ENCODE measurements around the gene SLC4A5. TPM values are rescaled to one million over a fixed set of nuclear protein-coding genes. Genes with fewer than 3 reads are reported as not detected.
A peak's percentile ranks its signal among the peaks of the same experiment; 100 is the strongest.
"Not testable (repeated sequence)": the region's sequence is repeated elsewhere in the genome, so short reads cannot be mapped to it uniquely, and the experiment has no call there.

SLC4A5 gene
- total and polyA plus RNA-seq, 2 experiments from 2014 or later = 1.5 to 9.0 TPM

GRCh38 chr2:74347742-74348141 lies 4.5 kb upstream of the SLC4A5 start:
- H3K27ac ChIP-seq = no peak overlapping the region
- H3K4me1 ChIP-seq (ENCODE audit: low read depth) = no peaks in the 10 kb centered on the region
- H3K27me3 ChIP-seq = no peaks in the 10 kb centered on the region
- H3K36me3 ChIP-seq = no peaks in the 10 kb centered on the region
- DNase-seq (ENCODE audit: low read depth in 1 of 2, low spot score in 1 of 2) = no peak
- TF ChIP-seq, protein P1, sequence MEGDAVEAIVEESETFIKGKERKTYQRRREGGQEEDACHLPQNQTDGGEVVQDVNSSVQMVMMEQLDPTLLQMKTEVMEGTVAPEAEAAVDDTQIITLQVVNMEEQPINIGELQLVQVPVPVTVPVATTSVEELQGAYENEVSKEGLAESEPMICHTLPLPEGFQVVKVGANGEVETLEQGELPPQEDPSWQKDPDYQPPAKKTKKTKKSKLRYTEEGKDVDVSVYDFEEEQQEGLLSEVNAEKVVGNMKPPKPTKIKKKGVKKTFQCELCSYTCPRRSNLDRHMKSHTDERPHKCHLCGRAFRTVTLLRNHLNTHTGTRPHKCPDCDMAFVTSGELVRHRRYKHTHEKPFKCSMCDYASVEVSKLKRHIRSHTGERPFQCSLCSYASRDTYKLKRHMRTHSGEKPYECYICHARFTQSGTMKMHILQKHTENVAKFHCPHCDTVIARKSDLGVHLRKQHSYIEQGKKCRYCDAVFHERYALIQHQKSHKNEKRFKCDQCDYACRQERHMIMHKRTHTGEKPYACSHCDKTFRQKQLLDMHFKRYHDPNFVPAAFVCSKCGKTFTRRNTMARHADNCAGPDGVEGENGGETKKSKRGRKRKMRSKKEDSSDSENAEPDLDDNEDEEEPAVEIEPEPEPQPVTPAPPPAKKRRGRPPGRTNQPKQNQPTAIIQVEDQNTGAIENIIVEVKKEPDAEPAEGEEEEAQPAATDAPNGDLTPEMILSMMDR (IDR thresholded peaks at IDR 0.05; ENCODE audit: low read depth, low read length) = no peak
- H3K4me3 ChIP-seq = no peak overlapping the region
- no peaks in the 10 kb centered on the region for H3K9me3 ChIP-seq (ENCODE audit: low read depth)

DNA sequence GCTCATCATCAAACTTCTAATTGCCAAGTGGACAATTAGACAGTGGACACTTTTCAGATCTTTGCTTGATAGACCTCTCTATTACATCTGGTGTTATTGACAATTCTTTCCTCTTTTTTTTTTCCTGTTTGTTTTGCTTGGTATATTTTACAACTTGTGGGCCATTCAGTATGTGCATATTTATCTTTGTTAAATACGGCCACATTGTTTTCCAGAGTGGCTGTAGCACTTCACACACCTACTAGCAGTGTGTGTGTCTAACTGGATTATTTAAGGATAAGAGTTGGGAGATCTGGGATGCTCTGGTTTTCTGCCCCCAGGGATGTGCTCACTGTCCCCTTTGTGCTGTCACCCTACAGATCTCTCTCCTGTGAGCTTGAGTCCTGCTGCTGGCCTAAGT lies 4.1 kb upstream of the SLC4A5 start:
- TF ChIP-seq, protein P1 (IDR thresholded peaks at IDR 0.05; ENCODE audit: low read depth, low read length) = no peak
- DNase-seq (ENCODE audit: low read depth in 1 of 2, low spot score in 1 of 2) = no peak

GRCh38 chr2:74345272-74345943 lies 2.2 kb upstream of the SLC4A5 start:
- Histone ChIP-seq H3K27ac (no peak overlapping the region), H3K36me3 (no peaks in the 10 kb centered on the region), H3K9me3 (ENCODE audit: low read depth) (no peaks in the 10 kb centered on the region), H3K4me1 (ENCODE audit: low read depth) (no peaks in the 10 kb centered on the region), H3K27me3 (no peaks in the 10 kb centered on the region), H3K4me3 (no peak overlapping the region)
- TF ChIP-seq, protein P1 (IDR thresholded peaks at IDR 0.05; ENCODE audit: low read depth, low read length) = no peak
- DNase-seq (ENCODE audit: low read depth in 1 of 2, low spot score in 1 of 2) = no peak

More for the DNA sequence above, 4.1 kb upstream of the SLC4A5 start:
- no peak overlapping the region for H3K4me3 ChIP-seq
- no peak overlapping the region for H3K27ac ChIP-seq
- no peaks in the 10 kb centered on the region for H3K9me3 ChIP-seq (ENCODE audit: low read depth)
- no peaks in the 10 kb centered on the region for H3K27me3 ChIP-seq
- no peaks in the 10 kb centered on the region for H3K4me1 ChIP-seq (ENCODE audit: low read depth)
- H3K36me3 ChIP-seq = no peaks in the 10 kb centered on the region

- H3K4me3 ChIP-seq; DNase-seq (ENCODE audit: low read depth in 1 of 2, low spot score in 1 of 2); H3K27ac ChIP-seq; H3K36me3 ChIP-seq; H3K4me1 ChIP-seq (ENCODE audit: low read depth); H3K27me3 ChIP-seq; H3K9me3 ChIP-seq (ENCODE audit: low read depth): not testable (repeated sequence)
These were observed 7.0 kb downstream of the SLC4A5 start for GRCh38 chr2:74336227-74336626.

GRCh38 chr2:74334931-74335333 lies 8.3 kb downstream of the SLC4A5 start:
- Histone ChIP-seq H3K27ac (no peak overlapping the region), H3K36me3 (no peaks in the 10 kb centered on the region), H3K4me3 (no peak overlapping the region), H3K9me3 (ENCODE audit: low read depth) (no peaks in the 10 kb centered on the region), H3K27me3 (no peaks in the 10 kb centered on the region), H3K4me1 (ENCODE audit: low read depth) (no peaks in the 10 kb centered on the region)
- TF ChIP-seq, protein P1 (IDR thresholded peaks at IDR 0.05; ENCODE audit: low read depth, low read length) = peak; percentile 97
- peak; percentile 76 to 84 for DNase-seq (ENCODE audit: low read depth in 1 of 2, low spot score in 1 of 2)

GRCh38 chr2:74333896-74334586 lies 9.2 kb downstream of the SLC4A5 start:
- Histone ChIP-seq H3K4me3 (no peak overlapping the region), H3K27ac (no peak overlapping the region), H3K36me3 (no peaks in the 10 kb centered on the region), H3K9me3 (ENCODE audit: low read depth) (no peaks in the 10 kb centered on the region), H3K4me1 (ENCODE audit: low read depth) (no peaks in the 10 kb centered on the region), H3K27me3 (no peaks in the 10 kb centered on the region)
- TF ChIP-seq, protein P1 (IDR thresholded peaks at IDR 0.05; ENCODE audit: low read depth, low read length) = no peak
- DNase-seq (ENCODE audit: low read depth in 1 of 2, low spot score in 1 of 2) = no peak
